H9 (cell line): ENCODE data around the gene AMDHD2. TPM values are rescaled to one million over a fixed set of nuclear protein-coding genes. Genes with fewer than 3 reads are reported as not detected.

Source experiments
- DNase-seq: peaks from one replicate; pipeline ENCODE4 v3.0.0-alpha.2; 2017
- H2AFZ ChIP-seq: one replicate; pipeline ENCODE4 v1.6.1; 2013; ENCODE audit warnings: mild to moderate bottlenecking, low read length, control low read depth, moderate library complexity
- H2AK5ac ChIP-seq: 2 replicates; pipeline ENCODE4 v1.6.1; 2013; ENCODE audit warnings: low read length, control low read depth, mixed read lengths; ENCODE audit not compliant: insufficient read length
- H2BK120ac ChIP-seq: one replicate; pipeline ENCODE4 v1.6.1; 2013; ENCODE audit warnings: low read depth, mild to moderate bottlenecking, low read length, control low read depth, inconsistent platforms; ENCODE audit not compliant: poor library complexity, severe bottlenecking
- H2BK12ac ChIP-seq: 2 replicates; pipeline ENCODE4 v1.6.1; 2013; ENCODE audit warnings: low read length, control low read depth, mixed read lengths, low read depth; ENCODE audit not compliant: insufficient read length
- H2BK15ac ChIP-seq: 2 replicates; pipeline ENCODE4 v1.6.1; 2013; ENCODE audit warnings: low read depth, low read length, control low read depth
- H2BK20ac ChIP-seq: one replicate; pipeline ENCODE4 v1.6.1; 2013; ENCODE audit warnings: low read depth, mild to moderate bottlenecking, low read length, control low read depth, inconsistent platforms; ENCODE audit not compliant: poor library complexity, severe bottlenecking
- H2BK5ac ChIP-seq: 2 replicates; pipeline ENCODE4 v1.6.1; 2013; ENCODE audit warnings: low read length, control low read depth, mixed read lengths; ENCODE audit not compliant: insufficient read length
- H3K14ac ChIP-seq: 2 replicates; pipeline ENCODE4 v1.6.1; 2013; ENCODE audit warnings: low read length, control low read depth; ENCODE audit not compliant: insufficient read depth
- H3K18ac ChIP-seq: 2 replicates; pipeline ENCODE4 v1.6.1; 2013; ENCODE audit warnings: low read depth, mild to moderate bottlenecking, mixed read lengths, low read length, control low read depth; ENCODE audit not compliant: insufficient read length
- H3K23ac ChIP-seq: 2 replicates; pipeline ENCODE4 v1.6.1; 2013; ENCODE audit warnings: low read length, control low read depth, mixed read lengths, low read depth; ENCODE audit not compliant: insufficient read length
- H3K23me2 ChIP-seq: 2 replicates; pipeline ENCODE4 v1.6.1; 2013; ENCODE audit warnings: low read depth, mild to moderate bottlenecking, mixed read lengths, low read length, control low read depth; ENCODE audit not compliant: insufficient read length, poor library complexity, severe bottlenecking
- H3K27ac ChIP-seq: 2 replicates; pipeline ENCODE4 v1.5.1; 2013; ENCODE audit warnings: low read length, control low read depth, mixed read lengths, low read depth; ENCODE audit not compliant: insufficient read length
- H3K27me3 ChIP-seq: 2 replicates; pipeline ENCODE4 v1.6.1; 2013; ENCODE audit warnings: low read length, control low read depth, inconsistent platforms; ENCODE audit not compliant: insufficient read depth
- H3K4ac ChIP-seq: 2 replicates; pipeline ENCODE4 v1.6.1; 2013; ENCODE audit warnings: low read depth, mild to moderate bottlenecking, control low read depth, inconsistent platforms, low read length, moderate library complexity
- H3K4me1 ChIP-seq: 2 replicates; pipeline ENCODE4 v1.6.1; 2013; ENCODE audit warnings: low read length, control low read depth, inconsistent platforms; ENCODE audit not compliant: insufficient read depth
- H3K4me2 ChIP-seq: 2 replicates; pipeline ENCODE4 v1.6.1; 2013; ENCODE audit warnings: low read length, control low read depth, mixed read lengths; ENCODE audit not compliant: insufficient read length, insufficient read depth
- H3K56ac ChIP-seq: 2 replicates; pipeline ENCODE4 v1.6.1; 2013; ENCODE audit warnings: low read depth, mild to moderate bottlenecking, mixed read lengths, low read length, control low read depth; ENCODE audit not compliant: insufficient read length
- H3K79me1 ChIP-seq: 2 replicates; pipeline ENCODE4 v1.6.1; 2013; ENCODE audit warnings: low read depth, mild to moderate bottlenecking, moderate library complexity, low read length, control low read depth, inconsistent platforms; ENCODE audit not compliant: insufficient read depth, poor library complexity, severe bottlenecking
- H3K79me2 ChIP-seq: 2 replicates; pipeline ENCODE4 v1.6.1; 2013; ENCODE audit warnings: low read length, control low read depth, inconsistent platforms; ENCODE audit not compliant: insufficient read depth
- H3K9ac ChIP-seq: 2 replicates; pipeline ENCODE4 v1.6.1; 2013; ENCODE audit warnings: low read length, control low read depth, mixed read lengths; ENCODE audit not compliant: insufficient read length; ENCODE audit errors: extremely low read depth
- H3K9me3 ChIP-seq: one replicate; pipeline ENCODE4 v1.6.1; 2013; ENCODE audit warnings: low read depth, low read length, inconsistent platforms; ENCODE audit not compliant: control insufficient read depth
- H3T11ph ChIP-seq: one replicate; pipeline ENCODE4 v1.6.1; 2013; ENCODE audit warnings: mild to moderate bottlenecking, low read length, control low read depth, inconsistent platforms
- H4K20me1 ChIP-seq: one replicate; pipeline ENCODE4 v1.6.1; 2013; ENCODE audit not compliant: control insufficient read depth, insufficient read length, insufficient read depth
- H4K5ac ChIP-seq: 2 replicates; pipeline ENCODE4 v1.6.1; 2013; ENCODE audit warnings: low read depth, mild to moderate bottlenecking, mixed read lengths, low read length, control low read depth; ENCODE audit not compliant: insufficient read length
- H4K8ac ChIP-seq: replicated peaks from 2 replicates; pipeline ENCODE4 v1.6.1; 2013; ENCODE audit warnings: low read length, control low read depth, mixed read lengths, low read depth; ENCODE audit not compliant: insufficient read length
- H4K91ac ChIP-seq: 2 replicates; pipeline ENCODE4 v1.6.1; 2013; ENCODE audit warnings: low read depth, mild to moderate bottlenecking, moderate library complexity, mixed read lengths, low read length, control low read depth; ENCODE audit not compliant: insufficient read length
- H3K27ac Mint-ChIP-seq, 3 experiments: 2 replicates in 2 of 3; 3 replicates in 1 of 3; pipeline ENCODE4 v1.8.0; 2020 to 2021; ENCODE audit warnings: mixed read lengths in 3 of 3, mild to moderate bottlenecking in 1 of 3, moderate library complexity in 1 of 3
- H3K27me3 Mint-ChIP-seq: 2 replicates; pipeline ENCODE4 v1.8.0; 2021; ENCODE audit warnings: low read depth, mild to moderate bottlenecking, moderate library complexity, mixed read lengths
- H3K36me3 Mint-ChIP-seq, 3 experiments: 2 replicates in 2 of 3; 3 replicates in 1 of 3; pipeline ENCODE4 v1.8.0; 2020 to 2021; ENCODE audit warnings: low read depth in 3 of 3, mixed read lengths in 3 of 3; ENCODE audit not compliant: insufficient read depth in 1 of 3
- H3K4me1 Mint-ChIP-seq, 2 experiments: 2 replicates each; pipeline ENCODE4 v1.8.0; 2020; ENCODE audit warnings: mixed read lengths in 2 of 2
- H3K4me3 Mint-ChIP-seq, 2 experiments: 2 replicates in 1 of 2; 3 replicates in 1 of 2; pipeline ENCODE4 v1.8.0; 2020 to 2021; ENCODE audit warnings: mild to moderate bottlenecking in 2 of 2, mixed read lengths in 2 of 2, moderate library complexity in 1 of 2
- H3K9me3 Mint-ChIP-seq, 2 experiments: 2 replicates in 1 of 2; 3 replicates in 1 of 2; pipeline ENCODE4 v1.8.0; 2020; ENCODE audit warnings: mild to moderate bottlenecking in 2 of 2, mixed read lengths in 2 of 2, moderate library complexity in 1 of 2
- WGBS: extraction: QIAGEN DNeasy Blood & Tissue Kit; methylation state at CpG from one replicate; pipeline ENCODE4 v1.1.7; 2013; ENCODE audit warnings: missing lambda C conversion rate, low lambda C conversion rate, mixed read lengths; ENCODE audit not compliant: insufficient read length; ENCODE audit errors: extremely low coverage; 5-methylcytosine and 5-hydroxymethylcytosine counted together
- total RNA-seq: library from RNA; stranded (reverse); gene quantifications from 2 replicates; pipeline ENCODE4 v1.2.1, GENCODE V29; 2021
- TF ChIP-seq, protein P1 (sequence below): fragments of 200-600 bp; sonication (generic); conservative IDR thresholded peaks from 3 replicates; pipeline ENCODE4 v1.8.0; 2021; ENCODE audit warnings: antibody characterized with exemption, mild to moderate bottlenecking

Gene AMDHD2
- total RNA-seq, 1 experiment from 2014 or later, result 61.5 TPM

DNA sequence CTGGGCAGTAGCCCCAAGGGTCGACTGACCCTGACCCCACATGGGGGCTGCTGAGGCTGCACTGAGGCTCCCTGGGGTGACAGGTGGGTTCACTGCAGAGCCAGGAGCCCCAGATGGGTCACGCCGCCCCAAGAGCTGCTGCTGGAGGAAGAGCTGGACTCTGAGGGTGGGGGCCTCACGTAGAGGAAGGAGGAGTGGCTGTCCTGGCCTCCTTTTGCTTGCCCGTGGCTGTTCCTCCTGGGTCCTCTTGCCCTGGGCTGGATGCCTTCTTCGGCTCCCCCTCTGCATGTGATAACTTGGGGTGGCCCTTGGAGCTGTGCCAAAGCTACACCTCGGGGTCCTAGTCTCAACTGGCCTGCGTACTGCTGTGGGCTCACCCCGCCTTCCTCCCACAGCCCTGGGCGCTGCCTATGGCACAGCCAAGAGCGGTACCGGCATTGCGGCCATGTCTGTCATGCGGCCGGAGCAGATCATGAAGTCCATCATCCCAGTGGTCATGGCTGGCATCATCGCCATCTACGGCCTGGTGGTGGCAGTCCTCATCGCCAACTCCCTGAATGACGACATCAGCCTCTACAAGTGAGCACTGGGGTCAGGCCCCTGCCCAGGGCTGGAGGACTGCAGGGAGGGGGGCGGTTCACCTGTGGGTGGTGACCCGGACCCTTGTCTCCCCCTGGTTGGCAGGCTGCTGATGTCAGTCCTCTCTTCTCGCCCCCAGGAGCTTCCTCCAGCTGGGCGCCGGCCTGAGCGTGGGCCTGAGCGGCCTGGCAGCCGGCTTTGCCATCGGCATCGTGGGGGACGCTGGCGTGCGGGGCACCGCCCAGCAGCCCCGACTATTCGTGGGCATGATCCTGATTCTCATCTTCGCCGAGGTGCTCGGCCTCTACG is 1.1 kb upstream of the AMDHD2 start:
- no peak overlapping the region for H3K18ac ChIP-seq
- H3K79me1 ChIP-seq, result peaks cover 9% of the 10 kb centered on the region
- Mint-ChIP-seq H3K4me1 (peaks cover 27 to 36% of the 10 kb centered on the region in 2 experiments), H3K27me3 (no peaks in the 10 kb centered on the region; the same call in 1 of the 2 replicates), H3K4me3 (peak overlapping the region; percentile 78 to 79), H3K27ac (peak overlapping the region; percentile 89 to 97 (median 95); a peak in 5 of 7 replicates), H3K9me3 (no peaks in the 10 kb centered on the region), H3K36me3 (peaks cover 5 to 34% (median 19%) of the 10 kb centered on the region in 3 experiments; a peak in 6 of 7 replicates)
- WGBS, result no CpG with 5 or more reads among the region's 39 CpGs
- H2BK5ac ChIP-seq, result no peak overlapping the region
- no peak overlapping the region for H3K4me2 ChIP-seq
- no peak overlapping the region for H3K27ac ChIP-seq
- H3K4ac ChIP-seq, result no peak overlapping the region
- no peak overlapping the region for H2BK20ac ChIP-seq
- TF ChIP-seq, protein P1, sequence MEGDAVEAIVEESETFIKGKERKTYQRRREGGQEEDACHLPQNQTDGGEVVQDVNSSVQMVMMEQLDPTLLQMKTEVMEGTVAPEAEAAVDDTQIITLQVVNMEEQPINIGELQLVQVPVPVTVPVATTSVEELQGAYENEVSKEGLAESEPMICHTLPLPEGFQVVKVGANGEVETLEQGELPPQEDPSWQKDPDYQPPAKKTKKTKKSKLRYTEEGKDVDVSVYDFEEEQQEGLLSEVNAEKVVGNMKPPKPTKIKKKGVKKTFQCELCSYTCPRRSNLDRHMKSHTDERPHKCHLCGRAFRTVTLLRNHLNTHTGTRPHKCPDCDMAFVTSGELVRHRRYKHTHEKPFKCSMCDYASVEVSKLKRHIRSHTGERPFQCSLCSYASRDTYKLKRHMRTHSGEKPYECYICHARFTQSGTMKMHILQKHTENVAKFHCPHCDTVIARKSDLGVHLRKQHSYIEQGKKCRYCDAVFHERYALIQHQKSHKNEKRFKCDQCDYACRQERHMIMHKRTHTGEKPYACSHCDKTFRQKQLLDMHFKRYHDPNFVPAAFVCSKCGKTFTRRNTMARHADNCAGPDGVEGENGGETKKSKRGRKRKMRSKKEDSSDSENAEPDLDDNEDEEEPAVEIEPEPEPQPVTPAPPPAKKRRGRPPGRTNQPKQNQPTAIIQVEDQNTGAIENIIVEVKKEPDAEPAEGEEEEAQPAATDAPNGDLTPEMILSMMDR, result no peak
- H3T11ph ChIP-seq, result no peak overlapping the region
- no peak overlapping the region for H2AFZ ChIP-seq
- H4K20me1 ChIP-seq, result no peaks in the 10 kb centered on the region
- H3K14ac ChIP-seq, result no peak overlapping the region
- peaks cover 15% of the 10 kb centered on the region for H3K23me2 ChIP-seq
- no peak overlapping the region for H3K23ac ChIP-seq
- no peak overlapping the region for H2BK15ac ChIP-seq
- H3K79me2 ChIP-seq, result peaks cover 36% of the 10 kb centered on the region; the same call in 1 of the 2 replicates
- H4K5ac ChIP-seq, result no peak overlapping the region
- no peak overlapping the region for H4K8ac ChIP-seq
- no peaks in the 10 kb centered on the region for H3K4me1 ChIP-seq
- H3K56ac ChIP-seq, result no peak overlapping the region
- no peak overlapping the region for H2BK120ac ChIP-seq
- no peak overlapping the region for H4K91ac ChIP-seq
- no peaks in the 10 kb centered on the region for H3K9me3 ChIP-seq
- no peak overlapping the region for H2BK12ac ChIP-seq
- no peak overlapping the region for H3K9ac ChIP-seq
- no peaks in the 10 kb centered on the region for H3K27me3 ChIP-seq
- no peak overlapping the region for H2AK5ac ChIP-seq
- DNase-seq, result peak; percentile 46
